ENCODE data around the gene CCK. TPM values are rescaled to one million over a fixed set of nuclear protein-coding genes. Genes with fewer than 3 reads are reported as not detected.

Gene CCK
- total RNA-seq, 1 donor from 2014 or later = not detected

GRCh38 chr3:42229266-42229941 lies 36.6 kb downstream of the CCK start:
- intact Hi-C loops (cut with DNase I) = loop anchor here (10.0 kb wide), 1 partner anchor 335 kb away; no protein-coding TSS in a partner anchor
- DNase-seq (ENCODE audit: low spot score) = no peak

DNA sequence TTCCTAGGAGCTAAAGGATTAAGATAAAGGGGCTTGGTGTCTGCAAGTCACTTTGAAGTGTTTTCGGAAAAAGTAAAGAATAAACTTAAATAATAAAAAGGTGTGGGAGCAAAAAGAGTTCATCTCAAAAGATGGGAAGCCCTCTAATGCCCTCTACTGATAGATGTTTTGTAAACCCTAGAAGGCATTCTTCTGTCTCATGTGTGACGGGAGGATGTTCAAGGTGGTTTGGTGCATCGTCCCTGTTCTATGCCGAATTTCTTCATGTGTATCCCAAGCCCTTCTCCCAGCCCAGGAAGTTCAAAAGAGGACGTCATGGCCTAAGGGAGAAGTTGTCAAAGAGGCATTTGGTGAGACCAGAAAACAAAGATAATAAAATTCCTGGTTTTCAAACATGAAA lies 37.2 kb downstream of the CCK start:
- intact Hi-C loops (cut with DNase I) = loop anchor here (10.0 kb wide), 1 partner anchor 334 kb away; no protein-coding TSS in a partner anchor
- DNase-seq (ENCODE audit: low spot score) = no peak

- intact Hi-C loops (cut with DNase I) = loop anchor here (10.0 kb wide), 1 partner anchor 332 kb away; no protein-coding TSS in a partner anchor
- no peak for DNase-seq (ENCODE audit: low spot score)
These were observed 39.2 kb downstream of the CCK start for GRCh38 chr3:42226470-42227425.

- intact Hi-C loops (cut with DNase I) = loop anchor here (10.0 kb wide), 1 partner anchor 331 kb away; no protein-coding TSS in a partner anchor
- DNase-seq (ENCODE audit: low spot score) = no peak
These were observed 40.3 kb downstream of the CCK start for GRCh38 chr3:42225486-42226363.

DNA sequence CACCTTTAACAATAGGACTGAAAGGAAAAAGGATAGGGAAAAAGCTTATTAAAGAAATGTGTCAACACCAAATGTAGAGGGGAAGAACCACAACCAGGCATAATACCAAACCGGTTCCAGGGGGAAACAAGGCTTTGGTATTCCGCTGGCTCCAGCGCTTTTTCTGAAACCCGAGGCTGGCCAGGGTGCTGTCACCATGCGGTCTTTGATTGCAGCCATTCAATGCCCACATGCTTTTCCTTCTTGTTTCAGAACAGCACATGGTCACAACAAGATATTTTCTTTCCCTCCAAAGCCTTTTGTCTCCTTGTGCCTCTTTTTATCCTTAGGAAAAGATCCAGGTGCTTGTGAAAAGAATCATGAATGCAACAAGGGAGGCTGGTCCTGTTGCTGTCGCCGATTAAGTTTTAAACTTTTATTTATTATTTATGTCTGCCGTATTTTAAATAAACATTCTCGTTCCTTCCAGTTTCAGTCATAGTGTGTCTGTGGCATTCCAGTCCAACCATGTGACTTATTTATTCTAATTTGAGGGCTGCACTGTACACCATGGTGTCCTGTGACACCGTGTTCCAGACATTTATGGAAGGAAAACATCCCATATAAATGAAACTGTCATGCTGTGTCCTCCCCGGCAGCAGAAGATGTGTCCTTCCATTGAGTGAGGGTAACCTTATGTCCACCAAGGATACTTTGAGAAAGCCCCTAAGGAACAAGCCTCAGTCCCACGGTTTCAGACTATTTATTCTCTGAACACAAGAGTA lies 41.1 kb downstream of the CCK start:
- intact Hi-C loops (cut with DNase I) = loop anchor here (10.0 kb wide), 1 partner anchor 330 kb away; no protein-coding TSS in a partner anchor
- no peak for DNase-seq (ENCODE audit: low spot score)

GRCh38 chr3:42224178-42224577 lies 41.8 kb downstream of the CCK start:
- no peak for DNase-seq (ENCODE audit: low spot score)
- intact Hi-C loops (cut with DNase I) = loop anchor here (10.0 kb wide), 1 partner anchor 329 kb away; no protein-coding TSS in a partner anchor

DNA sequence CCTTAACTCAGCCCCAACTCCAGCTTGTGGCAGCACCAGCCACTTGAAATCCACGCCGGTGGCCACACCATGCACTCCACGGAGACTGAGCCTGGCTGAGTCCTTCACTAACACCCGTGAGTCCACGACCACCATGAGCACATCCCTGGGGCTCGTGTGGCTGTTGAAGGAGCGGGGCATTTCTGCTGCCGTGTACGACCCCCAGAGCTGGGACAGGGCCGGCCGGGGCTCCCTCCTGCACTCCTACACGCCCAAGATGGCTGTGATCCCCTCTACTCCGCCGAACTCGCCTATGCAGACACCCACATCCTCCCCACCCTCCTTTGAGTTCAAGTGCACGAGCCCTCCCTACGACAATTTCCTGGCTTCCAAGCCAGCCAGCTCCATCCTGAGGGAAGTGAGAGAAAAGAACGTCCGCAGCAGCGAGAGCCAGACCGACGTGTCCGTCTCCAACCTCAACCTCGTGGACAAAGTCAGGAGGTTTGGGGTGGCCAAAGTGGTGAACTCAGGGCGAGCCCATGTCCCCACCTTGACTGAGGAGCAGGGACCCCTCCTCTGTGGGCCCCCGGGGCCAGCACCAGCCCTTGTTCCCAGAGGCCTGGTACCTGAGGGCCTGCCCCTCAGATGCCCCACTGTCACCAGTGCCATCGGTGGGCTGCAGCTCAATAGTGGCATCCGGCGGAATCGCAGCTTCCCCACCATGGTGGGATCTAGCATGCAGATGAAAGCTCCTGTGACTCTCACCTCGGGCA lies 42.9 kb downstream of the CCK start:
- DNase-seq (ENCODE audit: low spot score) = no peak
- intact Hi-C loops (cut with DNase I) = loop anchor here (10.0 kb wide), 1 partner anchor 328 kb away; no protein-coding TSS in a partner anchor

GRCh38 chr3:42220436-42221121 lies 45.4 kb downstream of the CCK start:
- intact Hi-C loops (cut with DNase I) = loop anchor here (10.0 kb wide), 1 partner anchor 326 kb away; no protein-coding TSS in a partner anchor
- DNase-seq (ENCODE audit: low spot score) = no peak

GRCh38 chr3:42216931-42217333 lies 49.1 kb downstream of the CCK start:
- intact Hi-C loops (cut with DNase I) = no loop called here

GRCh38 chr3:42216302-42216701 lies 49.7 kb downstream of the CCK start:
- DNase-seq (ENCODE audit: low spot score) = no peak
- intact Hi-C loops (cut with DNase I) = no loop called here

More at GRCh38 chr3:42216931-42217333, 49.1 kb downstream of the CCK start:
- no peak for DNase-seq (ENCODE audit: low spot score)

- no peak for DNase-seq (ENCODE audit: low spot score)
- intact Hi-C loops (cut with DNase I) = no loop called here
These were observed 51.3 kb downstream of the CCK start for GRCh38 chr3:42214565-42215283.

- DNase-seq (ENCODE audit: low spot score) = no peak
- intact Hi-C loops (cut with DNase I) = no loop called here
These were observed 51.9 kb downstream of the CCK start for GRCh38 chr3:42214064-42214463.

DNA sequence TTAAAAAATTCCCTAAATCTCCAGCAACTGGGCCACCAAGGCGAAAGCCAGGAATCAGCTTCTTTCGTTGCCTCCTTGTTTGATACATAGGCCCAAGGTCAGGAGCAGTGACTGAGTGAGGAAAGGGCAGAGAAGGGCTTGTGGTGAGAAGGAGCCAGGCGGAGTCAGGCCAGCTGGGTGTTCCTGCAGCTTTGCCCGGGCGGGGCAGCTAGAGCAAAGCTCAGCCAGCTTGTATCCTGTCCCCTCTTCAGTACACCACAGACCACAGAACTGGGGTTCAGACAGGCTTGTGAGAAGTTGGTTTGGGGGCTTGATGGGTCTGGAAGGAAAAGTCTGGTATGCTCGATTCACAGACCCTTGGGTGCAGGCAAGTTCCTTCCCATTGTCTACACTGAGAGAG lies 52.6 kb downstream of the CCK start:
- intact Hi-C loops (cut with DNase I) = no loop called here
- no peak for DNase-seq (ENCODE audit: low spot score)

GRCh38 chr3:42210726-42211125 lies 55.3 kb downstream of the CCK start:
- DNase-seq (ENCODE audit: low spot score) = no peak
- intact Hi-C loops (cut with DNase I) = no loop called here

DNA sequence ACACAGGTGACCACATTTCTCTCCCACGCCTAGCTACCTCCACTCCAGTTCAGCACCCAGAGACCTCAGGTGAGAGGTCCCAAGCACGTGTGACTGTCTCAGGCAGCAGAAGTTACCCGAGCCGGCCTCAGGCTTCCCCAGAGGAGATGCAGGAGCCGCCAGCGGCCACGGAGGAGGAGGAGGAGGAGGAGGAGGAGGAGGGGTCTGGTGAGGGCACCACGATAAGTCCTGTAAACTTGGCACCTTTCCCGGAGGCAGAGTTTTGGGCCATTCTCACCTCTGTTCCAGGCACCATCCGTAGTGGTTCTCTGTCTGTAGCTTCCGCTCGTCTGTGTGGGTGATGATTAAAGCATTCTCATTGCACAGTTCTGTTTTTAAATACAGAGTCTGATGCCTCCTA lies 56.1 kb downstream of the CCK start:
- DNase-seq (ENCODE audit: low spot score) = no peak
- intact Hi-C loops (cut with DNase I) = no loop called here
